Large intestine (tissue), 3 donors: ENCODE measurements around the gene ATAD5. TPM values are rescaled to one million over a fixed set of nuclear protein-coding genes. Genes with fewer than 3 reads are reported as not detected.
"Not testable (repeated sequence)": the region's sequence is repeated elsewhere in the genome, so short reads cannot be mapped to it uniquely, and the experiment has no call there.

Experiments used
- DNase-seq, 2 donors: peaks; one replicate each; pipeline versions ENCODE4 v3.0.0 to v3.0.0-alpha.2; 2013
- H3K27ac ChIP-seq: one replicate; pipeline ENCODE4 v1.5.1; 2013; ENCODE audit warnings: low read length
- H3K27me3 ChIP-seq: 2 replicates; pipeline ENCODE4 v1.6.1; 2013; ENCODE audit warnings: low read length; ENCODE audit not compliant: control insufficient read depth, insufficient read depth
- H3K36me3 ChIP-seq: 2 replicates; pipeline ENCODE4 v1.6.1; 2013; ENCODE audit warnings: low read length; ENCODE audit not compliant: control insufficient read depth, insufficient read depth
- H3K4me1 ChIP-seq: one replicate; pipeline ENCODE4 v1.6.1; 2013; ENCODE audit warnings: low read length; ENCODE audit not compliant: control insufficient read depth, insufficient read depth
- H3K4me3 ChIP-seq: one replicate; pipeline ENCODE4 v1.5.1; 2013; ENCODE audit warnings: low read length
- H3K9me3 ChIP-seq: one replicate; pipeline ENCODE4 v1.6.1; 2013; ENCODE audit warnings: mild to moderate bottlenecking, low read depth, low read length, moderate library complexity; ENCODE audit not compliant: control insufficient read depth
- WGBS: methylation state at CpG from one replicate; pipeline ENCODE4 v1.1.5; 2013; ENCODE audit warnings: low lambda C conversion rate; ENCODE audit not compliant: insufficient coverage; 5-methylcytosine and 5-hydroxymethylcytosine counted together
- polyA plus RNA-seq: library from polyadenylated mRNA; unstranded; fragments of 120-200 nt; gene quantifications from one replicate; pipeline ENCODE4 v1.2.1, GENCODE V29; 2013

The ATAD5 gene
- polyA plus RNA-seq, 1 donor = 4.7 TPM

GRCh38 chr17:30808785-30809286, 22.9 kb upstream of the ATAD5 start:
- Histone ChIP-seq H3K27me3 (no peaks in the 10 kb centered on the region), H3K4me3 (no peak overlapping the region), H3K27ac (peak overlapping the region; percentile 40), H3K9me3 (no peaks in the 10 kb centered on the region), H3K36me3 (peaks cover 5% of the 10 kb centered on the region), H3K4me1 (no peaks in the 10 kb centered on the region)
- WGBS = 100% methylated on average over 3 of the region's 9 CpGs
- DNase-seq = peak in 1 of 2 donors; percentile 10

- Histone ChIP-seq H3K27ac (no peak overlapping the region), H3K4me1 (no peaks in the 10 kb centered on the region), H3K36me3 (peaks cover 4% of the 10 kb centered on the region), H3K4me3 (no peak overlapping the region), H3K9me3 (no peaks in the 10 kb centered on the region), H3K27me3 (no peaks in the 10 kb centered on the region)
- DNase-seq = no peak
- WGBS = 100% methylated on average over 1 of the region's 6 CpGs
Observed at GRCh38 chr17:30809867-30810266, 21.9 kb upstream of the ATAD5 start.

GRCh38 chr17:30812218-30813177, 19.3 kb upstream of the ATAD5 start:
- DNase-seq = no peak
- Histone ChIP-seq H3K4me3 (no peak overlapping the region), H3K36me3 (peaks cover 4% of the 10 kb centered on the region), H3K27ac (no peak overlapping the region), H3K9me3 (no peaks in the 10 kb centered on the region), H3K4me1 (no peaks in the 10 kb centered on the region), H3K27me3 (no peaks in the 10 kb centered on the region)
- no CpG with 5 or more reads among the region's 5 CpGs for WGBS

DNA sequence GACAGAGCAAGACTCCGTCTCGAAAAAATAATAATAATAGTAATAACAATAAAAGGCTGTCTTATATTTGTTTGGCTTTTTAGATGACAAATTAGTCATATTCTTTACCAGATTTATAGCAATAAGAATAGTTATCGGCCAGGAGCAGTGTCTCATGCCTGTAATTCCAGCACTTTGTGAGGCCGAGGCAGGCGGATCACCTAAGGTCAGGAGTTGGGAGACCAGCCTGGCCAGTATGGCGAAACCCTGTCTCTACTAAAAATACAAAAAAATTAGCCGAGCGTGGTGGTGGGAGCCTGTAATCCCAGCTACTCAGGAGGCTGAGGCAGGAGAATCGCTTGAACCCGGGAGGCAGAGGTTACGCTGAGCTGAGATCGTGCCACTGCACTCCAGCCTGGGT, 17.5 kb upstream of the ATAD5 start:
- not testable (repeated sequence) for H3K4me3 ChIP-seq, H3K27ac ChIP-seq, H3K4me1 ChIP-seq, H3K36me3 ChIP-seq, H3K9me3 ChIP-seq, H3K27me3 ChIP-seq, DNase-seq
- 50% methylated on average over 2 of the region's 12 CpGs for WGBS

- DNase-seq = not testable (repeated sequence)
Observed at GRCh38 chr17:30814860-30815259, 16.9 kb upstream of the ATAD5 start.

DNA sequence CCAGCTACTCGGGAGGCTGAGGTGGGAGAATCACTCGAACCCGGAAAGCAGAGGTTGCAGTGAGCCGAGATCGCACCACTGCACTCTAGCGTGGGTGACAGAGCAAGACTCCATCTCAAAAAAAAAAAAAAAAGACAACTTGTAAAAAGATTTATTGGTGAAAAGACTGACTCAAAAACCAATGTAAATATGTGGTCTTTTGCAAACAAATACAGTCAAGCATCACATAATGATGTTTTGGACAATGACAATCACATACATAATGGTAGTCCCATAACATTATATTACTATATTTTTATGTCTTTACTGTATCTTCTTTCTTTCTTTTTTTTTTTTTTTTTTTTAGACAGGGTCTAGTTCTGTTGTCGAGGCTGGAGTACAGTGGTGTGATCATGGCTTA, 15.6 kb upstream of the ATAD5 start:
- Histone ChIP-seq H3K27me3 (no peaks in the 10 kb centered on the region), H3K27ac (no peak overlapping the region), H3K36me3 (no peaks in the 10 kb centered on the region), H3K4me1 (no peaks in the 10 kb centered on the region), H3K4me3 (no peak overlapping the region), H3K9me3 (no peaks in the 10 kb centered on the region)
- no CpG with 5 or more reads among the region's 7 CpGs for WGBS
- no peak for DNase-seq

More at GRCh38 chr17:30814860-30815259, 16.9 kb upstream of the ATAD5 start:
- H3K27ac ChIP-seq, H3K4me3 ChIP-seq, H3K27me3 ChIP-seq, H3K4me1 ChIP-seq, H3K9me3 ChIP-seq, H3K36me3 ChIP-seq: not testable (repeated sequence)
- 92% methylated on average over 2 of the region's 9 CpGs for WGBS

DNA sequence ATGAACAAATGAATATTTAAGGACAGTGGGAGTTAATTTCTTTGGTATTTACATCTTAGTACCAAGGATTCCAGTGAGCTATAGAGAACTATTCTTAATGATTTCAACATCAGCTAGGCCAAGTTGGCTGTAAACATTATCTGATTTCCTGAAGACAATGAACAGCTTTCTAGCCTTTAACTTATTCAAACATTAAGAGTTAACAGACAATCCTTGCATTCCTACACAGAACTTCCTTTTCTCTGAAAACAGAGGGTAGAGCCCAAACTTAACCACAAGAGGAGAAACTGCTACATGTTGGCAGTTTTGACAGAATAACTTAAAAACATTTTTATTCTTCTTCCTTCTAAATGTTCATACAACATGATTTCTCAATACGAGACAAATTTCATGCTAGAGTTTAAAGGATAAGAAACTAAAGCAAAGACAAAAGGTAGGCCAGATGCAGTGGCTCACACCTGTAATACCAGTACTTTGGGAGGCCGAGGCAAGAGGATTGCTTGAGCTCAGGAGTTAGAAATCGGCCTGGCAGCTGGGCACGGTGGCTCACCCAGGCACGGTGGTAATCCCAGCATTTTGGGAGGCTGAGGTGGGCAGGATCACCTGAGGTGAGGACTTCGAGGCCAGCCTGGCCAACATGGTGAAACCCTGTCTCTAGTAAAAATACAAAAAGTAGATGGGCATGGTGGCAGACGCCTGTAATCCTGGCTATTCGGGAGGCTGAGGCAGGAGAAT, 11.6 kb upstream of the ATAD5 start:
- Histone ChIP-seq H3K27ac (no peak overlapping the region), H3K4me3 (no peak overlapping the region), H3K27me3 (no peaks in the 10 kb centered on the region), H3K36me3 (no peaks in the 10 kb centered on the region), H3K9me3 (no peaks in the 10 kb centered on the region), H3K4me1 (peaks cover 1% of the 10 kb centered on the region)
- WGBS = no CpG with 5 or more reads among the region's 8 CpGs
- DNase-seq = peak in 1 of 2 donors; percentile 19

- 100% methylated on average over 2 of the region's 9 CpGs for WGBS
- H3K27me3 ChIP-seq = no peaks in the 10 kb centered on the region
- DNase-seq = no peak
- peaks cover 13% of the 10 kb centered on the region for H3K4me1 ChIP-seq
- no peak overlapping the region for H3K27ac ChIP-seq
- no peaks in the 10 kb centered on the region for H3K9me3 ChIP-seq
- no peaks in the 10 kb centered on the region for H3K36me3 ChIP-seq
- H3K4me3 ChIP-seq = no peak overlapping the region
Observed at GRCh38 chr17:30821871-30822723, 9.7 kb upstream of the ATAD5 start.

- not testable (repeated sequence) for H3K27ac ChIP-seq
Observed at GRCh38 chr17:30822919-30823318, 8.8 kb upstream of the ATAD5 start.

GRCh38 chr17:30823421-30823820, 8.3 kb upstream of the ATAD5 start:
- H3K36me3 ChIP-seq = no peaks in the 10 kb centered on the region
- no peak overlapping the region for H3K27ac ChIP-seq
- H3K9me3 ChIP-seq = no peaks in the 10 kb centered on the region
- H3K4me3 ChIP-seq = peak overlapping the region; percentile 86
- 78% methylated on average over 4 of the region's 7 CpGs for WGBS
- DNase-seq = no peak
- H3K4me1 ChIP-seq = peaks cover 13% of the 10 kb centered on the region
- H3K27me3 ChIP-seq = no peaks in the 10 kb centered on the region

More at GRCh38 chr17:30822919-30823318, 8.8 kb upstream of the ATAD5 start:
- peaks cover 13% of the 10 kb centered on the region for H3K4me1 ChIP-seq
- not testable (repeated sequence) for H3K36me3 ChIP-seq, H3K27me3 ChIP-seq, H3K4me3 ChIP-seq, DNase-seq, H3K9me3 ChIP-seq
- 77% methylated on average over 7 of the region's 14 CpGs for WGBS
